Measurements from ENCODE around the gene KLF6.

Gene KLF6

GRCh38 chr10:3755440-3756359 is 29.3 kb downstream of the KLF6 start:
- Histone ChIP-seq H3K27ac (ENCODE audit: low read depth, low read length) (peak overlapping the region; percentile 86), H2AFZ (ENCODE audit: low read length, unreplicated experiment) (no peak overlapping the region), H3K27me3 (ENCODE audit: insufficient read depth, low read length) (no peaks in the 10 kb centered on the region), H3K4me1 (ENCODE audit: control insufficient read depth, insufficient read depth, low read length, unreplicated experiment) (peaks cover 38% of the 10 kb centered on the region), H3K4me3 (ENCODE audit: low read depth, low read length) (peak overlapping the region; percentile 32; the same call in 1 of the 2 replicates), H3K36me3 (ENCODE audit: insufficient read depth, low read length) (no peaks in the 10 kb centered on the region), H3K79me2 (ENCODE audit: control insufficient read depth, insufficient read depth, low read length, unreplicated experiment) (no peaks in the 10 kb centered on the region)

- Histone ChIP-seq H3K36me3 (ENCODE audit: insufficient read depth, low read length) (no peaks in the 10 kb centered on the region), H3K27me3 (ENCODE audit: insufficient read depth, low read length) (no peaks in the 10 kb centered on the region), H3K4me3 (ENCODE audit: low read depth, low read length) (peak overlapping the region; percentile 32; the same call in 1 of the 2 replicates), H2AFZ (ENCODE audit: low read length, unreplicated experiment) (peak overlapping the region; percentile 72), H3K4me1 (ENCODE audit: control insufficient read depth, insufficient read depth, low read length, unreplicated experiment) (peaks cover 46% of the 10 kb centered on the region), H3K79me2 (ENCODE audit: control insufficient read depth, insufficient read depth, low read length, unreplicated experiment) (no peaks in the 10 kb centered on the region), H3K27ac (ENCODE audit: low read depth, low read length) (peak overlapping the region; percentile 86)
These were observed 30.1 kb downstream of the KLF6 start for GRCh38 chr10:3754727-3755439.

- Histone ChIP-seq H3K79me2 (ENCODE audit: control insufficient read depth, insufficient read depth, low read length, unreplicated experiment) (no peaks in the 10 kb centered on the region), H3K27ac (ENCODE audit: low read depth, low read length) (peak overlapping the region; percentile 68; the same call in 1 of the 2 replicates), H3K4me1 (ENCODE audit: control insufficient read depth, insufficient read depth, low read length, unreplicated experiment) (peaks cover 35% of the 10 kb centered on the region)
These were observed 34.2 kb downstream of the KLF6 start for GRCh38 chr10:3750854-3751253.

GRCh38 chr10:3750006-3750816 is 34.8 kb downstream of the KLF6 start:
- peak overlapping the region; percentile 54 for H3K4me3 ChIP-seq (ENCODE audit: low read depth, low read length)
- no peaks in the 10 kb centered on the region for H3K79me2 ChIP-seq (ENCODE audit: control insufficient read depth, insufficient read depth, low read length, unreplicated experiment)
- H2AFZ ChIP-seq (ENCODE audit: low read length, unreplicated experiment) = peak overlapping the region; percentile 8
- H3K27me3 ChIP-seq (ENCODE audit: insufficient read depth, low read length) = no peaks in the 10 kb centered on the region
- H3K27ac ChIP-seq (ENCODE audit: low read depth, low read length) = peak overlapping the region; percentile 68
- no peaks in the 10 kb centered on the region for H3K36me3 ChIP-seq (ENCODE audit: insufficient read depth, low read length)
- H3K4me1 ChIP-seq (ENCODE audit: control insufficient read depth, insufficient read depth, low read length, unreplicated experiment) = peaks cover 29% of the 10 kb centered on the region

More at GRCh38 chr10:3750854-3751253, 34.2 kb downstream of the KLF6 start:
- Histone ChIP-seq H2AFZ (ENCODE audit: low read length, unreplicated experiment) (no peak overlapping the region), H3K27me3 (ENCODE audit: insufficient read depth, low read length) (no peaks in the 10 kb centered on the region), H3K36me3 (ENCODE audit: insufficient read depth, low read length) (no peaks in the 10 kb centered on the region), H3K4me3 (ENCODE audit: low read depth, low read length) (no peak overlapping the region)

GRCh38 chr10:3749600-3749999 is 35.4 kb downstream of the KLF6 start:
- Histone ChIP-seq H3K27me3 (ENCODE audit: insufficient read depth, low read length) (no peaks in the 10 kb centered on the region), H2AFZ (ENCODE audit: low read length, unreplicated experiment) (peak overlapping the region; percentile 8), H3K79me2 (ENCODE audit: control insufficient read depth, insufficient read depth, low read length, unreplicated experiment) (no peaks in the 10 kb centered on the region), H3K4me3 (ENCODE audit: low read depth, low read length) (peak overlapping the region; percentile 54), H3K27ac (ENCODE audit: low read depth, low read length) (peak overlapping the region; percentile 68), H3K36me3 (ENCODE audit: insufficient read depth, low read length) (no peaks in the 10 kb centered on the region), H3K4me1 (ENCODE audit: control insufficient read depth, insufficient read depth, low read length, unreplicated experiment) (peaks cover 24% of the 10 kb centered on the region)

GRCh38 chr10:3749011-3749410 is 36.0 kb downstream of the KLF6 start:
- no peaks in the 10 kb centered on the region for H3K27me3 ChIP-seq (ENCODE audit: insufficient read depth, low read length)
- H3K4me1 ChIP-seq (ENCODE audit: control insufficient read depth, insufficient read depth, low read length, unreplicated experiment) = peaks cover 19% of the 10 kb centered on the region

GRCh38 chr10:3748484-3748883 is 36.5 kb downstream of the KLF6 start:
- Histone ChIP-seq H3K79me2 (ENCODE audit: control insufficient read depth, insufficient read depth, low read length, unreplicated experiment) (no peaks in the 10 kb centered on the region), H3K36me3 (ENCODE audit: insufficient read depth, low read length) (no peaks in the 10 kb centered on the region), H3K4me1 (ENCODE audit: control insufficient read depth, insufficient read depth, low read length, unreplicated experiment) (peaks cover 19% of the 10 kb centered on the region), H3K27ac (ENCODE audit: low read depth, low read length) (no peak overlapping the region), H3K27me3 (ENCODE audit: insufficient read depth, low read length) (no peaks in the 10 kb centered on the region), H2AFZ (ENCODE audit: low read length, unreplicated experiment) (no peak overlapping the region), H3K4me3 (ENCODE audit: low read depth, low read length) (no peak overlapping the region)

More at GRCh38 chr10:3749011-3749410, 36.0 kb downstream of the KLF6 start:
- Histone ChIP-seq H2AFZ (ENCODE audit: low read length, unreplicated experiment) (no peak overlapping the region), H3K36me3 (ENCODE audit: insufficient read depth, low read length) (no peaks in the 10 kb centered on the region), H3K27ac (ENCODE audit: low read depth, low read length) (peak overlapping the region; percentile 28; the same call in 1 of the 2 replicates), H3K79me2 (ENCODE audit: control insufficient read depth, insufficient read depth, low read length, unreplicated experiment) (no peaks in the 10 kb centered on the region), H3K4me3 (ENCODE audit: low read depth, low read length) (no peak overlapping the region)

- no peaks in the 10 kb centered on the region for H3K79me2 ChIP-seq (ENCODE audit: control insufficient read depth, insufficient read depth, low read length, unreplicated experiment)
- peaks cover 19% of the 10 kb centered on the region for H3K4me1 ChIP-seq (ENCODE audit: control insufficient read depth, insufficient read depth, low read length, unreplicated experiment)
- no peak overlapping the region for H3K27ac ChIP-seq (ENCODE audit: low read depth, low read length)
- H2AFZ ChIP-seq (ENCODE audit: low read length, unreplicated experiment) = no peak overlapping the region
- H3K4me3 ChIP-seq (ENCODE audit: low read depth, low read length) = no peak overlapping the region
- H3K36me3 ChIP-seq (ENCODE audit: insufficient read depth, low read length) = no peaks in the 10 kb centered on the region
- H3K27me3 ChIP-seq (ENCODE audit: insufficient read depth, low read length) = no peaks in the 10 kb centered on the region
These were observed 37.0 kb downstream of the KLF6 start for GRCh38 chr10:3747984-3748383.

GRCh38 chr10:3747248-3747960 is 37.6 kb downstream of the KLF6 start:
- Histone ChIP-seq H3K27ac (ENCODE audit: low read depth, low read length) (no peak overlapping the region), H3K4me1 (ENCODE audit: control insufficient read depth, insufficient read depth, low read length, unreplicated experiment) (peaks cover 19% of the 10 kb centered on the region), H3K36me3 (ENCODE audit: insufficient read depth, low read length) (no peaks in the 10 kb centered on the region), H3K27me3 (ENCODE audit: insufficient read depth, low read length) (no peaks in the 10 kb centered on the region), H2AFZ (ENCODE audit: low read length, unreplicated experiment) (no peak overlapping the region), H3K4me3 (ENCODE audit: low read depth, low read length) (no peak overlapping the region), H3K79me2 (ENCODE audit: control insufficient read depth, insufficient read depth, low read length, unreplicated experiment) (no peaks in the 10 kb centered on the region)

- Histone ChIP-seq H3K36me3 (ENCODE audit: insufficient read depth, low read length) (no peaks in the 10 kb centered on the region), H3K27ac (ENCODE audit: low read depth, low read length) (no peak overlapping the region), H3K4me1 (ENCODE audit: control insufficient read depth, insufficient read depth, low read length, unreplicated experiment) (peaks cover 25% of the 10 kb centered on the region), H3K4me3 (ENCODE audit: low read depth, low read length) (no peak overlapping the region), H2AFZ (ENCODE audit: low read length, unreplicated experiment) (no peak overlapping the region), H3K79me2 (ENCODE audit: control insufficient read depth, insufficient read depth, low read length, unreplicated experiment) (no peaks in the 10 kb centered on the region), H3K27me3 (ENCODE audit: insufficient read depth, low read length) (no peaks in the 10 kb centered on the region)
These were observed 38.4 kb downstream of the KLF6 start for GRCh38 chr10:3746634-3747033.

Measured in ACC112 (cell line).